Hindlimb muscle (tissue), 1 donor: Measurements from ENCODE around the gene GRIN2C. TPM values are rescaled to one million over a fixed set of nuclear protein-coding genes. Genes with fewer than 3 reads are reported as not detected.
"Not testable (repeated sequence)": the region's sequence is repeated elsewhere in the genome, so short reads cannot be mapped to it uniquely, and the experiment has no call there.

Experiments
- DNase-seq: peaks from one replicate; pipeline ENCODE4 v3.0.0-alpha.2; 2013
- polyA plus RNA-seq: library from polyadenylated mRNA; unstranded; fragments of 120-200 nt; gene quantifications from one replicate; pipeline ENCODE4 v1.2.1, GENCODE V29; 2013; ENCODE audit not compliant: insufficient read length

The GRIN2C gene
- 0.93 TPM for polyA plus RNA-seq

- no peak for DNase-seq
Measured at GRCh38 chr17:74859459-74860228, at the start of gene GRIN2C. Gene GRIN2C (minus strand): TSS chr17:74859885. CDS start chr17:74855092, 4,793 bp downstream.

- not testable (repeated sequence) for DNase-seq
Measured at GRCh38 chr17:74909097-74909496, 49.4 kb upstream of the GRIN2C start.

GRCh38 chr17:74907012-74907411 lies 47.3 kb upstream of the GRIN2C start:
- no peak for DNase-seq

GRCh38 chr17:74906214-74906793 lies 46.6 kb upstream of the GRIN2C start:
- DNase-seq = not testable (repeated sequence)

DNA sequence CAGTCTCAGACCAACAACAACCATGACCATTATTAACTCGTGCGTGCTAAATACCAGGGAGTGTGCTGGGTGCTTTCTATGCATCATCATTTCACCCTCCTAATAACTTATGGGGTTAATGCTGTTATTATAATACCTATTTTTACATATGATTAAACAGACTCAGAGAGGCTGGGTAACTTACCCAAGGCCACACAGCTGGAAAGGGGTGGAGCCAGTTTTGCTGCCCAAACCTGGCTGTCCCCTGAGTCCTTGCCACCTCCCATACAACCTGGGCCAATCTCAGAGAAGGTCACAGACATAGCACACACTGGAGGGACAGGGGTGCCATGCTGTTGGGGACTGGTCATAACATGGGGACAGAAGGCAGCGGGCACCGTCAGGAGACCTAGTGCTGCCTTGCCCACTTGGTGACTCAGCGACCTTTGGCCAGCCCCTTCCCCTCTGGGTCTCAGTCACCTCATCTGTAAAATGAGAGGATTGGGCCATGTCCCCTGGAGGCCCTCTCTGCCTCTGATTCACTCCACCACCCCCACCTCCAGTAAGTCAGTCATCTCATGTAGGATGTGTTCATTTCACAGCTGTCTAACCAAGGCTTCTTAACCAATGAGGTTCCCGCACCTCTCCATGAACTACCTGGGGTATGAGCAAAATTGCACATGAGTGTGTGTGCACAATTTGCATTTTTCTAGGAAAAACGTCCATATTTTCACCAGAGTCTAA lies 45.2 kb upstream of the GRIN2C start:
- DNase-seq = no peak

DNA sequence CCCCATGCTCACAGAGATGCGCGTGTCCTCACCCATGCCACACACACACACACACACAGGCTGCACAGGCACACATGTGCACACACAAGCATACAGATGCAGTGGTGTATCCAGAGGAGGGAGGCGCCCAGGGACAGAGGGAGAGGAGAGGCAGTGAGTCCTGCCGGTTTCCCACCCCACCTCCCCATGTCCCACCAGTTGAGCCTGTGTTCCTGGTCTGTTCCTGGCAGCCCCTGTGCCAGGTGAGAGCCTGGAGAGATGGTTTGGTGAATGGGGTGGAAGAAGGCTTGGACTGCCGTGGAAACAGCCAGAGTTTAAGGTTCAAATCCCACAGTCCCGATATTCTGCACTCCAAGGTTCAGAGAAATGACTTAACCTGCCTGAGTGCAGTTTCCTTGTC lies 44.0 kb upstream of the GRIN2C start:
- no peak for DNase-seq

DNA sequence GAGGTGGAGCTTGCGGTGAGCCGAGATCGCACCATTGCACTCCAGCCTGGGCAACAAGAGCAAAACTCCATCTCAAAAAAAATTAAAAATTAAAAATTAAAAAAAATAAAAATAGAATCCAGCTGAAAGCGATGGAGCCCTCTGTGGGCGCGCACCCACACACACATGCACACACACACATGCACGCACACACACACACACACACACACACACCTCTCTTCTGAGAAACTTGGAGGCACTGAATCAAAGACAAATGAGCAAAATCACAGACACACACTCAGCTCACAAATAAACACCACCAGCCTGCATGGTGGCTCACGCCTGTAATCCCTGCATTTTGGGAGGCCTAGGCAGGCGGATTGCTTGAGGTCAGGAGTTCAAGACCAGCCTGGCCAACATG lies 43.3 kb upstream of the GRIN2C start:
- no peak for DNase-seq

DNA sequence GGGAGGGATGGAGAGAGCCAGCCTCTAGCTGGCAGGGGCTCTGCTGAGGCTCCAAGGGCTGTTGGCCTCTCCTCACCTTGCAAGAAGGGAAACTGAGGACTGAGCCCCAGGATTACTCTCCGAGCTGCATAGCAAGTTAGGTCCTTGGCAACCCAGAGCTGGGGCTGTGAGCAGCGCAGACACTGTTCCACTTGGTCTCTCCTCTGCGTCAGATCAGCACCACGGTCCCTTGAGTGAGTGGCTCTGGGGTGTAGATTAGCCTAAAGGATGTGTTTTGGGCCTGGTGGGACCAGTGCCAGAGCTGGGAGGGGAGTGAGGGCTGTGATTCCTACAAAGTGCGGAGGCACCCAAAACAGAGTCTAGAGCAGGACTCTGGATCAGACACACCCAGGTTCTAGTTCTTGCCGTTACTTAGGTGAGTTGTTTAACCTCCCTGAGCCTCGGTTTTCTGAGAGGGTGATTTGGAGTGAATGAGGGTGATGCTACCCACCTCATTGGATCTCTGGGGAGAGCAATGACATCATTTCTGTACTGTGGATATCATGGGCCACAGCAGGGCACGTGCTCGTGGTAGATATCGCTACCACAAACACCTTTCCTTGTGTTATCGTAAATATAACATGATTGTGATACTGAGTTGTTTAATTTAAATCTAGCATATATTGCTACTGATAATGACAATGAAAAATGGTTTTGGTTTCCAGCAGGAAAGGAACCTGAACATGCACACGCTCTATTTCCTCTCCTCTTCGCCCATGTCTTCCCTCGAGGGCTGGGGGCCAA lies 41.9 kb upstream of the GRIN2C start:
- no peak for DNase-seq

DNA sequence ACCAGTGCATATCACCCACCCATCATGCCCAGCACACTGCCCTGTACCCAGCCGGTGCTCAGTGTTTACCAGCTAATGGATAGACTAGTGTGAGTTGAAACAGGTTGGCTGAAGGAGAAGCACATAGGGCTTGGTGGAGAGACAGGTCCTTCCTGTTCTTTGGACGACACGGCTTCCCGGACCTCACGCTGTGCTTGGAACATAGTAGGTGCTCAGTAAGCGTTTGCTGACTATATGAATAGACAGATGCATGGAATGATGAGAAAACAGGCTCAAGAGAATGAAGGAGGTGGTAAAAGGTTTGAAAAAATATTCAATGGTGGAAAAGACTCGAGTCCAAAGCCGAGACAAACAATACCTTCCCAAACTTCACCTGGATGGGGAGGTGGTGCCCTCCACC lies 40.5 kb upstream of the GRIN2C start:
- no peak for DNase-seq

DNA sequence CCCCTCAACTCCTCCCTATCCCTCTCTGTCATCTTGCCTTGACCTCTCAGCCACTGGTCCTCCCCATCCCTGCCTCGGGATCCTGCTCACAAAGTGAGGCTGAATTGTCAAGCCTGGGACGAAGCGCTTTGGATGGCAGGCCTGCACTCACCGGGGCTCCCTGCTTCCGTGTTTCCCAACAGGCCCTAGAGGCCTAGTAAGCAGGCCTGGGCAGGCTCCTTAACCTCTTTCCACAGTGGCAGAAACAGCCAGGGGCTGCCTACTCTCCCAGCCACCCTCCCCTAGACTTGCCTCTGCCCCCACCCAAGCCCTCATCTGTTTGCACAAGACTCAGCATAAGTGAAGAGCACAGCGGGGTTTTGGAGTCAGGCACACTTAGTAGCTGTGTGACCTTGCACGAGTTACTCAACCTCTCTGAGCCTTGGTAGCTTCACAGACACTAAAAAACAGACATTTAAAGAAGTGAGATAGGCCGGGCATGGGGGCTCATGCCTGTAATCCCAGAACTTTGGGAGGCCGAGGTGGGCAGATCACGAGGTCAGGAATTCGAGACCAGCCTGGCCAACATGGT lies 38.8 kb upstream of the GRIN2C start:
- DNase-seq = no peak

GRCh38 chr17:74893936-74894671 lies 34.4 kb upstream of the GRIN2C start:
- DNase-seq = no peak

GRCh38 chr17:74892974-74893911 lies 33.6 kb upstream of the GRIN2C start, which contains the start of gene FADS6:
Gene FADS6 (minus strand): TSS chr17:74893633. CDS start chr17:74893595, 38 bp downstream.
- no peak for DNase-seq

- DNase-seq = no peak
Measured at GRCh38 chr17:74892013-74892841, 32.5 kb upstream of the GRIN2C start.

DNA sequence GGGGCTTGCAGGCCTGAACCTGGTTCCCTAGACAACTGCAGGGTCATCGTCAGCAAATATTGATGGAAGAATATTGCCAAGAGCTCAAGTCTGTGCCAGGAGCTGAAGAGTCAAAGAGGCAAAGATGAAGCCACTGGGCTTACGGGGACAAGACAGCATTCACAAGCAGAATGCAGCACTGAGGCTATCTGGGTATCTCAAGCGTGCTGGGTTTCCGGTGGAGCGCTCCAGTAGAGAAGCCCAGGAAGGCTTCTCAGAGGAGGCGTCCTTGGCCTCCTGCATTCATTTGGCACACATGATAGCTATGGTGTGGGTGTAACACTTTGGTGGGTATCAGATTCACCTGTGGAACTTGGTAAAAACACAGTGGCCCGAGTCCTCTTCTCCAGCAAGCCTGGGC lies 30.9 kb upstream of the GRIN2C start:
- no peak for DNase-seq

DNA sequence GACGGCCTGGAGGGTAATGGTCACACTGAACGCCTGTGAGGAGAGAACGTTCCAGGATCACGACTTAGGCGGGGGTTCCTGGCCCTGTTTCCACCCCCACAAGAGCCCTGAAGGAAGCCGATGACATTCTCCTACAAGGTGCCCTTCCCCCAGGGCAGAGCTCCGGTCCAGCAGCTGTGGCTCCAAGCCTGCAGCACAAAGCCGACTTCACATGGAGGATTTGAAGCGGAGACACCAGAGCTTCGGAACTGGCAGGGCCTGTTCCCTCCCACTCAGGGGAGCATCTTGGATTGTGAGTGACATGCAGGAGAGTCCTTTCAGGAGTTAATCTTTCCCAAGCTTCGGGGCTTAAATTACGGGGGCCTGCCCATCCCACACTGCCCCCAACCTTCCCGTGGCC lies 28.8 kb upstream of the GRIN2C start:
- no peak for DNase-seq

DNA sequence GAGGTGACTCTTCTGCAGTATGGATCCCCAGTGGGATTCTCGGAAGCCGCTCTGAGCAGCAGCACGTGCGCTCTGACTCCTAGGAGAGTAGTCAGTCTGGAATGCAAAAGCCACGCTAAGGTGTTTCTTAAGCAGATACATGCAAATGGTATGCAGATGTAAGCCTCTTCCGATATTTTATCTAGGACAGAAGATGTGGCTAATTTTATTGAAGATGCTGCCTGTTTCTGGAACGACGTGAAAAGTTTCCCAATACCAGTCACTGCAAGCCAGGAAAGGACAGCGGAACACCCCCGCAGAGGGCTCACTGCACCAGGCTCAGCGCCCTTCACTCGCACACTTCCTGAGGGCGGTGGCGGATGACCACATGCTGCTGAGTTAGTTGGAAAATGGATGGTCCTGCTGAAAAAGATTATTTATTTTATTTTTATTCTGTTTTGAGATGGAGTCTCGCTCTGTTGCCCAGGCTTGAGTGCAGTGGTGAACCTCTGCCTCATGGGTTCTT lies 23.6 kb upstream of the GRIN2C start:
- DNase-seq = no peak

DNA sequence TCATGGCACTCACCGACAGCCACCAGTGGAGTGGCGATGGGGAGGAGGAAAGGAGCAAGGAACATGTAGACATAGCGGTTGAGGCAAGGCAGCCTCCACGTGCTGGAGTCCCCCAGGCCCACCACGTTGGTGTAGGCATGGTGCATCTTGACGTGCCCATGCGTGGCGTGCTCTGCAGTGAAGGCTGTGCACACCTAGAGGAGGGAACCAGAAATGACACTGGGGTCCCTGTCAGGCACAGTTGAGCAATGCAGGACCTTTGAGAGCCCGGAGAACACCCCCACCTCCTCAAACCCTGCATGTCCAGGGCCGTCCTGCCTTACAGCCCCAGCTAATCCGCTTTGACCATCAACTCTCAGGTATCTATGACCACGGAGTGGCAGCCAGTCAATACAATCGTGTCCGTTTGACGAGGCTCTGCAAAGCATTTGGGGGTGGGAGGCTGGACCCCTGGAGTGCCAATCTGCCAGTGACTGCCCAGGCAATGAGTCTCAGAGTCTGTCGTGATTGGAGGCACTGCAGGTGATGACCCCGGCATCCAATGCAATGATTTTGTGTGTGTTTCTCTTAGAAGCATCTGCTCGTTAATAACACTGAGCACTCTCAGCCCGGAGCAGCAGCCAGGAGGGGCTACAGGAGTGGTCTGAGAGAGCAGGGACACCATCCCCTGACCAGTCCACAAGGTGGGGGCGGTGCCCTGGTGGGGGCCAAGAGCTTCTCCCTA lies 23.0 kb upstream of the GRIN2C start:
- no peak for DNase-seq

- DNase-seq = no peak
Measured at GRCh38 chr17:74881073-74881472, 21.4 kb upstream of the GRIN2C start.

- no peak for DNase-seq
Measured at GRCh38 chr17:74879308-74879707, 19.6 kb upstream of the GRIN2C start.
